HEK293T (cell line): ENCODE results near the gene GGPS1.

Experiments used
- BHLHE40 ChIP-seq: fragments of 450-650 bp; IDR thresholded peaks from 2 replicates; pipeline ENCODE4 v1.6.1; 2016; ENCODE audit warnings: mild to moderate bottlenecking, moderate library complexity, borderline replicate concordance
- ELF4 ChIP-seq: fragments of 450-650 bp; IDR thresholded peaks from 2 replicates; pipeline ENCODE4 v1.6.1; 2017; ENCODE audit warnings: antibody characterized with exemption
- FOXA1 ChIP-seq: fragments of 450-650 bp; IDR thresholded peaks from 2 replicates; pipeline ENCODE4 v1.6.1; 2016; ENCODE audit warnings: mild to moderate bottlenecking
- FOXK2 ChIP-seq: fragments of 450-650 bp; IDR thresholded peaks from 2 replicates; pipeline ENCODE4 v1.6.1; 2016; ENCODE audit warnings: mild to moderate bottlenecking
- FOXM1 ChIP-seq: fragments of 450-650 bp; IDR thresholded peaks from 2 replicates; pipeline ENCODE4 v1.6.1; 2017; ENCODE audit warnings: mild to moderate bottlenecking, borderline replicate concordance
- LEF1 ChIP-seq: fragments of 450-650 bp; IDR thresholded peaks from 2 replicates; pipeline ENCODE4 v1.6.1; 2017; ENCODE audit warnings: mild to moderate bottlenecking, borderline replicate concordance
- PKNOX1 ChIP-seq: fragments of 450-650 bp; IDR thresholded peaks from 2 replicates; pipeline ENCODE4 v1.6.1; 2016
- SP1 ChIP-seq: fragments of 450-650 bp; IDR thresholded peaks from 2 replicates; pipeline ENCODE4 v1.6.1; 2017
- SUZ12 ChIP-seq: fragments of 450-650 bp; IDR thresholded peaks from 2 replicates; pipeline ENCODE4 v1.6.1; 2016; ENCODE audit warnings: mild to moderate bottlenecking

DNA sequence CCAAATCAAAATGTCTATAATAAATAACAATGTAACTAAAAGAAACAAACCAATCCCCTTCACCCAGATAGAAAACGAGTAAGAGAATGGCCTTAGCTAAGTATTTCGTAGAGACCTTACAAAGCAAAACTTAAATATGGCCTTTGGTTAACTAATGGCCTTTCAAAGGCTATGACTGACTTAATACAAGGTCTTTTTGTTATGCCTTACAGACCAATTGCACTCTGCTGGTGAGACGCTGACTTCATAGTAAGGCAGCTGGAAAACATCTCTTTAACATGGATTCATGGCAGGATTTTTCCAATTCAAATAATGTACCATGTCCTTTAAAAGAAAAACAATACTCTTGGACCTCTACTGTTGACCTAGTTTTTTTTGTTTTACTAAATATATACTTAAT is 23.1 kb downstream of the GGPS1 start:
- TF ChIP-seq PKNOX1 (no peak), BHLHE40 (no peak), ELF4 (no peak), FOXM1 (no peak), SP1 (no peak), FOXA1 (no peak), LEF1 (no peak), FOXK2 (no peak), SUZ12 (no peak)
